ENCODE data around the gene LACTBL1.

- TF ChIP-seq, protein P1, sequence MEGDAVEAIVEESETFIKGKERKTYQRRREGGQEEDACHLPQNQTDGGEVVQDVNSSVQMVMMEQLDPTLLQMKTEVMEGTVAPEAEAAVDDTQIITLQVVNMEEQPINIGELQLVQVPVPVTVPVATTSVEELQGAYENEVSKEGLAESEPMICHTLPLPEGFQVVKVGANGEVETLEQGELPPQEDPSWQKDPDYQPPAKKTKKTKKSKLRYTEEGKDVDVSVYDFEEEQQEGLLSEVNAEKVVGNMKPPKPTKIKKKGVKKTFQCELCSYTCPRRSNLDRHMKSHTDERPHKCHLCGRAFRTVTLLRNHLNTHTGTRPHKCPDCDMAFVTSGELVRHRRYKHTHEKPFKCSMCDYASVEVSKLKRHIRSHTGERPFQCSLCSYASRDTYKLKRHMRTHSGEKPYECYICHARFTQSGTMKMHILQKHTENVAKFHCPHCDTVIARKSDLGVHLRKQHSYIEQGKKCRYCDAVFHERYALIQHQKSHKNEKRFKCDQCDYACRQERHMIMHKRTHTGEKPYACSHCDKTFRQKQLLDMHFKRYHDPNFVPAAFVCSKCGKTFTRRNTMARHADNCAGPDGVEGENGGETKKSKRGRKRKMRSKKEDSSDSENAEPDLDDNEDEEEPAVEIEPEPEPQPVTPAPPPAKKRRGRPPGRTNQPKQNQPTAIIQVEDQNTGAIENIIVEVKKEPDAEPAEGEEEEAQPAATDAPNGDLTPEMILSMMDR (IDR thresholded peaks at IDR 0.05; ENCODE audit: low read depth, low read length, missing input control) = no peak
- TF ChIP-seq EGR1 (IDR thresholded peaks at IDR 0.05; ENCODE audit: low read depth in 2 of 2) (no peak), FOXA1 (IDR thresholded peaks at IDR 0.05) (no peak), RAD21 (IDR thresholded peaks at IDR 0.05) (no peak), HNF4G (IDR thresholded peaks at IDR 0.05) (no peak), TAF1 (conservative IDR thresholded peaks at IDR 0.05) (no peak), GABPA (IDR thresholded peaks at IDR 0.05 in 1 of 2, conservative IDR thresholded peaks at IDR 0.05 in 1 of 2) (no peak), SP1 (IDR thresholded peaks at IDR 0.05) (no peak), NR2F2 (IDR thresholded peaks at IDR 0.05) (no peak), REST (IDR thresholded peaks at IDR 0.05) (no peak)
- TF ChIP-seq, protein P2, sequence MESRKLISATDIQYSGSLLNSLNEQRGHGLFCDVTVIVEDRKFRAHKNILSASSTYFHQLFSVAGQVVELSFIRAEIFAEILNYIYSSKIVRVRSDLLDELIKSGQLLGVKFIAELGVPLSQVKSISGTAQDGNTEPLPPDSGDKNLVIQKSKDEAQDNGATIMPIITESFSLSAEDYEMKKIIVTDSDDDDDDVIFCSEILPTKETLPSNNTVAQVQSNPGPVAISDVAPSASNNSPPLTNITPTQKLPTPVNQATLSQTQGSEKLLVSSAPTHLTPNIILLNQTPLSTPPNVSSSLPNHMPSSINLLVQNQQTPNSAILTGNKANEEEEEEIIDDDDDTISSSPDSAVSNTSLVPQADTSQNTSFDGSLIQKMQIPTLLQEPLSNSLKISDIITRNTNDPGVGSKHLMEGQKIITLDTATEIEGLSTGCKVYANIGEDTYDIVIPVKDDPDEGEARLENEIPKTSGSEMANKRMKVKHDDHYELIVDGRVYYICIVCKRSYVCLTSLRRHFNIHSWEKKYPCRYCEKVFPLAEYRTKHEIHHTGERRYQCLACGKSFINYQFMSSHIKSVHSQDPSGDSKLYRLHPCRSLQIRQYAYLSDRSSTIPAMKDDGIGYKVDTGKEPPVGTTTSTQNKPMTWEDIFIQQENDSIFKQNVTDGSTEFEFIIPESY (IDR thresholded peaks at IDR 0.05) = no peak
- TF ChIP-seq, protein P3, sequence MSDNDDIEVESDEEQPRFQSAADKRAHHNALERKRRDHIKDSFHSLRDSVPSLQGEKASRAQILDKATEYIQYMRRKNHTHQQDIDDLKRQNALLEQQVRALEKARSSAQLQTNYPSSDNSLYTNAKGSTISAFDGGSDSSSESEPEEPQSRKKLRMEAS (IDR thresholded peaks at IDR 0.05) = no peak
Observed at GRCh38 chr1:22935433-22935832, 37.2 kb downstream of the LACTBL1 start.
